H1 (cell line): ENCODE data around the gene SPIB. TPM values are rescaled to one million over a fixed set of nuclear protein-coding genes. Genes with fewer than 3 reads are reported as not detected.

Experiments
- CTCF ChIA-PET: fragments of 300-600 bp; sonication (Branson Sonifier 250); formaldehyde crosslinking; loops from one replicate; lab custom pipeline; 2021; ENCODE audit not compliant: partially characterized antibody; lab: Charles Lee
- POLR2A ChIA-PET: fragments of 300-600 bp; sonication (Branson Sonifier 250); formaldehyde crosslinking; loops from one replicate; lab custom pipeline; 2021; ENCODE audit warnings: inconsistent platforms; ENCODE audit not compliant: partially characterized antibody; lab: Charles Lee
- DNase-seq, 2 experiments: peaks; one replicate each; pipeline versions ENCODE4 v3.0.0 to v3.0.0-alpha.2; 2010 to 2022; ENCODE audit warnings: low spot score in 2 of 2, low read depth in 1 of 2, mixed read lengths in 1 of 2
- FAIRE-seq: peaks from 2 replicates; lab custom pipeline; 2011; peaks lifted over from hg19 to GRCh38; lab: Jason Lieb, UNC
- H2AFZ ChIP-seq: 2 replicates; pipeline ENCODE4 v1.8.1; 2012; ENCODE audit warnings: low read length, inconsistent platforms
- H2AK5ac ChIP-seq: 2 replicates; pipeline ENCODE4 v1.6.1; 2013; ENCODE audit warnings: low read depth, low read length
- H2BK120ac ChIP-seq: replicated peaks from 2 replicates; pipeline ENCODE3; 2013; ENCODE audit warnings: low read depth, low read length, inconsistent platforms
- H2BK12ac ChIP-seq: 2 replicates; pipeline ENCODE4 v1.6.1; 2013; ENCODE audit warnings: low read depth, low read length
- H2BK15ac ChIP-seq: 2 replicates; pipeline ENCODE4 v1.6.1; 2013; ENCODE audit warnings: low read length
- H2BK20ac ChIP-seq: 2 replicates; pipeline ENCODE4 v1.6.1; 2013; ENCODE audit warnings: low read length
- H2BK5ac ChIP-seq: 2 replicates; pipeline ENCODE4 v1.6.1; 2013; ENCODE audit warnings: low read depth, low read length
- H3K14ac ChIP-seq: 2 replicates; pipeline ENCODE4 v1.6.1; 2013; ENCODE audit warnings: inconsistent platforms; ENCODE audit not compliant: insufficient read length
- H3K18ac ChIP-seq: 2 replicates; pipeline ENCODE4 v1.6.1; 2013; ENCODE audit warnings: low read length; ENCODE audit errors: extremely low read depth
- H3K23ac ChIP-seq: 2 replicates; pipeline ENCODE4 v1.6.1; 2013; ENCODE audit warnings: inconsistent platforms; ENCODE audit not compliant: insufficient read length
- H3K23me2 ChIP-seq: 2 replicates; pipeline ENCODE4 v1.6.1; 2013; ENCODE audit warnings: low read depth, low read length
- H3K27ac ChIP-seq: 2 replicates; pipeline ENCODE4 v1.6.1; 2011; ENCODE audit warnings: low read depth, low read length, inconsistent platforms
- H3K27me3 ChIP-seq, 4 experiments: replicated peaks in 1 of 4; 1 replicate in 1 of 4; 2 replicates in 3 of 4; pipeline versions ENCODE4 v1.6.1 to v1.8.1; 2011 to 2013; ENCODE audit warnings: low read length in 3 of 4, mild to moderate bottlenecking in 3 of 4, inconsistent platforms in 2 of 4, mixed read lengths in 2 of 4, moderate library complexity in 1 of 4; ENCODE audit not compliant: control insufficient read depth in 3 of 4, insufficient read depth in 3 of 4; ENCODE audit errors: extremely low read depth in 1 of 4
- H3K36me3 ChIP-seq, 4 experiments: 2 replicates each; pipeline versions ENCODE4 v1.6.1 to v1.8.1; 2011 to 2013; ENCODE audit warnings: mild to moderate bottlenecking in 4 of 4, low read length in 3 of 4, moderate library complexity in 2 of 4, control low read depth in 1 of 4, inconsistent platforms in 1 of 4; ENCODE audit not compliant: insufficient read depth in 4 of 4, control insufficient read depth in 2 of 4
- H3K4ac ChIP-seq: replicated peaks from 2 replicates; pipeline ENCODE3; 2013; ENCODE audit warnings: low read length, low read depth, mixed read lengths, inconsistent platforms; ENCODE audit not compliant: insufficient read length
- H3K4me1 ChIP-seq, 4 experiments: replicated peaks in 1 of 4; 1 replicate in 1 of 4; 2 replicates in 3 of 4; pipeline versions ENCODE4 v1.6.1 to v1.8.1; 2011 to 2013; ENCODE audit warnings: low read length in 3 of 4, inconsistent platforms in 2 of 4, mixed read lengths in 1 of 4; ENCODE audit not compliant: insufficient read depth in 4 of 4, control insufficient read depth in 3 of 4
- H3K4me2 ChIP-seq, 2 experiments: 2 replicates each; pipeline versions ENCODE4 v1.6.1 to v1.8.1; 2011 to 2013; ENCODE audit warnings: low read depth in 2 of 2, low read length in 2 of 2, control low read depth in 1 of 2, inconsistent platforms in 1 of 2, mild to moderate bottlenecking in 1 of 2; ENCODE audit not compliant: insufficient read depth in 1 of 2
- H3K4me3 ChIP-seq, 4 experiments: fragments of 200-600, 300-600 bp in 1 of 4; sonication (generic), shearing (Covaris generic), sonication (Bioruptor Twin) in 1 of 4; 2 replicates each; pipeline versions ENCODE4 v1.5.1 to v1.8.1; 2011 to 2016; ENCODE audit warnings: low read length in 4 of 4, low read depth in 3 of 4, control low read depth in 2 of 4, inconsistent platforms in 2 of 4, mild to moderate bottlenecking in 2 of 4, mixed read lengths in 1 of 4, moderate library complexity in 1 of 4; ENCODE audit not compliant: insufficient read depth in 2 of 4; ENCODE audit errors: extremely low read depth in 1 of 4
- H3K56ac ChIP-seq: replicated peaks from 2 replicates; pipeline ENCODE3; 2013; ENCODE audit warnings: low read depth, mild to moderate bottlenecking, mixed read lengths, low read length, inconsistent platforms; ENCODE audit not compliant: insufficient read length
- H3K79me1 ChIP-seq: 2 replicates; pipeline ENCODE4 v1.6.1; 2013; ENCODE audit warnings: low read depth, low read length, control low read depth
- H3K79me2 ChIP-seq, 2 experiments: 2 replicates each; pipeline versions ENCODE4 v1.6.1 to v1.8.1; 2012 to 2013; ENCODE audit warnings: low read length in 2 of 2, mild to moderate bottlenecking in 2 of 2, inconsistent platforms in 1 of 2; ENCODE audit not compliant: insufficient read depth in 2 of 2, control insufficient read depth in 1 of 2
- H3K9ac ChIP-seq, 4 experiments: replicated peaks in 1 of 4; 1 replicate in 1 of 4; 2 replicates in 3 of 4; pipeline versions ENCODE4 v1.6.1 to v1.8.1; 2011 to 2013; ENCODE audit warnings: low read depth in 3 of 4, low read length in 3 of 4, control low read depth in 2 of 4, mild to moderate bottlenecking in 2 of 4, moderate library complexity in 2 of 4, inconsistent platforms in 1 of 4; ENCODE audit errors: extremely low read depth in 1 of 4
- H3K9me3 ChIP-seq, 2 experiments: 2 replicates each; pipeline versions ENCODE4 v1.6.1 to v1.8.1; 2012 to 2013; ENCODE audit warnings: mild to moderate bottlenecking in 2 of 2, moderate library complexity in 2 of 2, control low read depth in 1 of 2, inconsistent platforms in 1 of 2, low read depth in 1 of 2, low read length in 1 of 2, mixed read lengths in 1 of 2; ENCODE audit not compliant: insufficient read depth in 2 of 2
- H4K20me1 ChIP-seq, 2 experiments: replicated peaks in 1 of 2; 2 replicates each; pipeline versions ENCODE3 to v1.8.1; 2011 to 2013; ENCODE audit warnings: inconsistent platforms in 2 of 2, low read length in 2 of 2, mild to moderate bottlenecking in 1 of 2; ENCODE audit not compliant: insufficient read depth in 2 of 2, control insufficient read depth in 1 of 2
- H4K5ac ChIP-seq: 2 replicates; pipeline ENCODE4 v1.6.1; 2013; ENCODE audit warnings: low read length, low read depth, mixed read lengths, inconsistent platforms; ENCODE audit not compliant: insufficient read length
- H4K8ac ChIP-seq: 2 replicates; pipeline ENCODE4 v1.8.0; 2013; ENCODE audit warnings: mild to moderate bottlenecking, moderate library complexity, low read length, inconsistent platforms; ENCODE audit not compliant: insufficient read depth; ENCODE audit errors: extremely low read depth
- H4K91ac ChIP-seq: replicated peaks from 2 replicates; pipeline ENCODE3; 2013; ENCODE audit warnings: low read length, mixed read lengths, inconsistent platforms; ENCODE audit not compliant: insufficient read length
- CHD1 ChIP-seq: IDR thresholded peaks from 2 replicates; pipeline ENCODE4 v1.6.1; 2012; ENCODE audit warnings: low read depth, low read length, improper control_type of control experiment
- CREB1 ChIP-seq: IDR thresholded peaks from 2 replicates; pipeline ENCODE4 v1.6.1; 2012; ENCODE audit warnings: inconsistent platforms
- JUN ChIP-seq: IDR thresholded peaks from 2 replicates; pipeline ENCODE4 v1.6.1; 2011; ENCODE audit warnings: low read depth, mild to moderate bottlenecking, improper control_type of control experiment, low read length
- PHF8 ChIP-seq: fragments of 200-600 bp; sonication (generic); conservative IDR thresholded peaks from 2 replicates; pipeline ENCODE4 v1.7.1; 2012; ENCODE audit warnings: low read depth, mild to moderate bottlenecking, inconsistent platforms, low read length, moderate library complexity
- POLR2A ChIP-seq, 2 experiments: IDR thresholded peaks; 1 replicate in 1 of 2; 2 replicates in 1 of 2; pipeline ENCODE4 v1.6.1; 2011; ENCODE audit warnings: low read depth in 2 of 2, low read length in 2 of 2, mild to moderate bottlenecking in 2 of 2; ENCODE audit errors: control extremely low read depth in 1 of 2
- RBBP5 ChIP-seq: IDR thresholded peaks from 2 replicates; pipeline ENCODE4 v1.7.1; 2012; ENCODE audit warnings: low read depth, mild to moderate bottlenecking, inconsistent platforms, low read length, moderate library complexity, borderline replicate concordance
- SAP30 ChIP-seq: fragments of 300-600 bp; sonication (generic); IDR thresholded peaks from 2 replicates; pipeline ENCODE4 v1.7.1; 2012; ENCODE audit warnings: low read length, moderate library complexity, mild to moderate bottlenecking, inconsistent platforms; ENCODE audit not compliant: insufficient read depth, insufficient replicate concordance
- SP1 ChIP-seq: IDR thresholded peaks from 2 replicates; pipeline ENCODE4 v1.6.1; 2011; ENCODE audit warnings: low read depth, low read length
- SRF ChIP-seq: IDR thresholded peaks from 2 replicates; pipeline ENCODE4 v1.6.1; 2011; ENCODE audit warnings: mild to moderate bottlenecking, low read depth, low read length, moderate library complexity
- TAF7 ChIP-seq: optimal IDR thresholded peaks from 2 replicates; pipeline ENCODE3; 2011; ENCODE audit warnings: low read depth, mild to moderate bottlenecking, inconsistent platforms, low read length, moderate library complexity, borderline replicate concordance
- ZNF274 ChIP-seq: IDR thresholded peaks from 2 replicates; pipeline ENCODE4 v1.7.0; 2012; ENCODE audit warnings: low read length, borderline replicate concordance; ENCODE audit errors: extremely low read depth
- WGBS, 2 experiments: shearing (Covaris generic) in 1 of 2; methylation state at CpG; one replicate each; pipeline versions ENCODE4 v1.1.6 to v1.1.7; 2013 to 2015; ENCODE audit warnings: low lambda C conversion rate in 2 of 2, mixed read lengths in 2 of 2, inconsistent platforms in 1 of 2, low coverage in 1 of 2, missing lambda C conversion rate in 1 of 2; ENCODE audit not compliant: insufficient replicate concordance in 2 of 2, insufficient coverage in 1 of 2, insufficient read length in 1 of 2; ENCODE audit errors: extremely low coverage in 1 of 2, missing lambda C conversion rate in 1 of 2; 5-methylcytosine and 5-hydroxymethylcytosine counted together
- polyA plus RNA-seq, 7 experiments: library from polyadenylated mRNA; depleted of rRNA in 3 of 7; stranded (reverse) in 5 of 7; unstranded in 2 of 7; fragments of >200 nt in 5 of 7; fragments of 200-250 nt in 2 of 7; gene quantifications; 1 replicate in 5 of 7; 2 replicates in 1 of 7; 4 replicates in 1 of 7; pipeline versions ENCODE4 v1.2.1 to v1.2.3, GENCODE V29; 2011 to 2013; ENCODE audit warnings: missing spikeins in 2 of 7, mixed read lengths in 2 of 7
- total RNA-seq: library from RNA; stranded (reverse); fragmentation: NEBNext Ultra II Directional; extraction: Animal tissue kit (Norgen Biotek cat#: 25700); gene quantifications from 2 replicates; pipeline ENCODE4 v1.2.1, GENCODE V29; 2021

SPIB gene
- total and polyA plus RNA-seq, 2 of the 8 experiments (the other 6 are each of a cell fraction or from before 2014, with no cell fraction given), result 11.1 to 17.4 TPM

- WGBS, 2 experiments, result 90% methylated on average over 24 of the region's 35 CpGs; no CpG with 5 or more reads in 1 of the 2 experiments
- POLR2A ChIA-PET, result interaction anchor here (0.8 to 2.4 kb wide), 13 partner anchors 11 to 63 kb away, joined by 3 to 15 read pairs (median 4); partner anchors contain the start of gene POLD1
- H3K79me1 ChIP-seq, result peaks cover 2% of the 10 kb centered on the region; the same call in 1 of the 2 replicates
- TF ChIP-seq CHD1 (no peak), CREB1 (no peak), POLR2A (IDR thresholded peaks at IDR 0.05; ENCODE audit: control extremely low read depth in 1 of 2, low read depth in 2 of 2, low read length in 2 of 2) (no peak), SAP30 (no peak), SP1 (no peak), ZNF274 (no peak), RBBP5 (no peak), PHF8 (no peak), SRF (no peak), JUN (no peak), TAF7 (no peak)
Measured at GRCh38 chr19:50416034-50416977, 2.4 kb upstream of the SPIB start.

More at GRCh38 chr19:50416034-50416977, 2.4 kb upstream of the SPIB start:
- Histone ChIP-seq H3K79me2 (no peaks in the 10 kb centered on the region), H3K4me3 (no peak overlapping the region), H3K9me3 (no peaks in the 10 kb centered on the region), H4K5ac (no peak overlapping the region), H3K27ac (no peak overlapping the region), H3K36me3 (peaks cover 0 to 9% (median 0%) of the 10 kb centered on the region in 4 experiments; a peak in 1 of 8 replicates), H4K20me1 (peaks cover 0 to 8% of the 10 kb centered on the region in 2 experiments), H3K18ac (no peak overlapping the region), H2BK20ac (no peak overlapping the region), H2AK5ac (0 out of 2 replicates have a peak overlapping the region, but pooled peaks have one; percentile 48), H4K91ac (no peak overlapping the region), H3K14ac (no peak overlapping the region), H2BK5ac (no peak overlapping the region), H3K23me2 (peaks cover 12% of the 10 kb centered on the region; the same call in 1 of the 2 replicates), H2BK12ac (no peak overlapping the region), H3K23ac (no peak overlapping the region), H3K4me1 (peaks cover 0 to 20% (median 12%) of the 10 kb centered on the region in 4 experiments; a peak in 6 of 7 replicates), H3K9ac (no peak overlapping the region), H2BK120ac (no peak overlapping the region), H4K8ac (no peak overlapping the region), H3K56ac (no peak overlapping the region), H3K4ac (no peak overlapping the region), H2BK15ac (peak overlapping the region; percentile 46; the same call in 1 of the 2 replicates), H3K4me2 (no peak overlapping the region), H2AFZ (no peak overlapping the region), H3K27me3 (peaks cover 0 to 2% (median 0%) of the 10 kb centered on the region in 4 experiments; a peak in 1 of 7 replicates)
- DNase-seq (no peak), FAIRE-seq (no peak)
- CTCF ChIA-PET, result interaction anchor here (0.6 to 3.2 kb wide), 13 partner anchors 8 to 62 kb away, joined by 3 to 22 read pairs (median 5); no protein-coding TSS in a partner anchor
